NK-92 (cell line): ENCODE measurements around the gene RALGDS.

Experiments
- DNase-seq: peaks from one replicate; lab custom pipeline; 2025; ENCODE audit not compliant: unreplicated experiment; lab: John Stamatoyannopoulos, UW

RALGDS gene

DNA sequence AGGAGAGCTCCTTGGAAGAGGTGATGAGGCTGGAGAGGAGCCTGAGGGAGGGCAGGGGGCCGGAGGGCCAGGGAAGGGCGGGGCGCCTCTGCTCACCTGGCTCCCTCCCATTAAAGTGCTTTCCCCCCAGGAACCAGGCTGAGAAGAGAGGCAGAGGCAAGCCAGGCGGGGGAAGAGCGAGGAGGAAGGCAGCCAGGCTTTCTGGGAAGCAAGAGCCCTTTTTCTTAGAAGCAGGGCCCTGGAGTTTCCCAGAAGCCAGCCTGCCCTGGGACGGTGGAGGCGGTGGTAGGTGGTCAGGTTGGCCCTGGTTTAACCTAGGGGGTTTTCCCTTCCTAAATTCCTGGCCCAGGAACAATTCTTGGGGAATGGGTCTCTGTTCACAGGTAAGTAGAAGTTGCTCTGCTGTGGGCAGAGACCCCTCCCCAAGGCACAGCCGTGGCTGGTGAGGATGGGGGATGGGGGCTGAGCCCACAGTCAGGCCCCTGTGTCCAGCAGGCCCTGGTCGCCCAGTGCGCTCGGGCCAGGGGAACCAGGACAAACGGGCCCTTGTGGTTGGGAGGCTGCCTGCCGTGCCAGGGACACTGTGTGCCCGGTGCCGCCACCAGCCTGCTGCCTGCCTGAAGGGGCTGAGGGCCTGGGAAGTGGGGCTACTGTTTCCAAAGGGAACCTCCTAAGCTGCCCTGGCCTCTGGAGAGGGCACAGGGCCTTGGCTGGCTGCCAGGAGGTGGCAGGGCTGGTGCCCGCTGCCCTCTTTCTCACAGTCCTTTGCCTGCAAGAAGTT is 16.6 kb upstream of the RALGDS start:
- no peak for DNase-seq

- DNase-seq, result no peak
Measured at GRCh38 chr9:133135146-133135745, 14.2 kb upstream of the RALGDS start.

GRCh38 chr9:133134388-133135145 is 13.5 kb upstream of the RALGDS start:
- DNase-seq, result no peak

DNA sequence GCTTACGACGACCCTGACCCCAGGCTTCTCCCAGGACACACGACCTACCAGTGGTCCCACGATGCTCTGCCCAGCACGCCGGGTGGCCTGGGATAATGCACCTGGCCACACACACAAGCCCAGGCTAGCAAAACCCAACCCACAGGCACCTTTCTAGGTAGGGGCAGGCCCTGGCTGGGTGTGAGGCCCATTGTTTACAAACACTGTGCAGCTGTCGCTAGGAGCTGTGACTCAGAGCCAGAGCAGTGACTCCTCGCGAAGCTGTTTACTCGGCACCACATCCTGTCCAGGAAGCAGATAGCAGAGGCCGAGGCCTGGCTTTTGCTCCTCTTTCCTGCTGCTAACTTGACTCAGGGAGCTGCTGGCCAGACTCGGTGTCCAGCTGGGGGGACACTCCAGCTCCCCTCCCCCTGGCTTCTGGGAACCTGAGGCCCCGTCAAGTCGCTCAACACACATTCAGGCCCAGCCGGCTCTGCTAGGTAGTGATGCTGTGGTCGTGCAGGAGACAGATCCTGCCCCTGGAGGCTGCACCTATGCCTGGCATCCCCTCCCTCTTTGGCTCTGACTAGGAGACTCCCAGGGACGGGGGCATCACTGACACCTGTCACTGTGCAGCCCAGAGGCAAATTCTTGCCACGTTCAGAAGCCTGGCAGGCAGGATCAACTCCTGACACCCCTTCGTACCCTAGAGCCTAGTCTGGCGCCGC is 12.8 kb upstream of the RALGDS start:
- DNase-seq, result no peak

DNA sequence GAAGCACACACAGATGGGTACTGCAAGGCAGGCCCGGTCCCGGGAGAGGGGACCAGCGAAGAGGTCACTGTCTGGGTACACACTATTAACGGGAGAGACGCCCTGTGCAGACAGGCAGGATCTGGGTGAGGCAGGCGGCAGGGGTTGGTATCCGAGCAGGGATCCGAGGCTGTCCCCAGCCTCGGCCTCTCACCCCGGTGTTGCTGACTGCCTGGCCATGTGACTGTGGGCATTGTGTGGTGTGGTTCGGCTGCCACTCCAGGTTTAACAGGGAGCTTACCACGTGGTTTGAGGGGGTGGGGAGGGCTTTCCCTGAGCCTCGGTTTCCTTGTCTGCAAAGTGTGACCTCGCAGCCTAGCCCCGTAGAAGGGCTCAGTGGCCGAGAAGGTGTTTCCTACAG is 11.1 kb upstream of the RALGDS start:
- DNase-seq, result no peak

DNA sequence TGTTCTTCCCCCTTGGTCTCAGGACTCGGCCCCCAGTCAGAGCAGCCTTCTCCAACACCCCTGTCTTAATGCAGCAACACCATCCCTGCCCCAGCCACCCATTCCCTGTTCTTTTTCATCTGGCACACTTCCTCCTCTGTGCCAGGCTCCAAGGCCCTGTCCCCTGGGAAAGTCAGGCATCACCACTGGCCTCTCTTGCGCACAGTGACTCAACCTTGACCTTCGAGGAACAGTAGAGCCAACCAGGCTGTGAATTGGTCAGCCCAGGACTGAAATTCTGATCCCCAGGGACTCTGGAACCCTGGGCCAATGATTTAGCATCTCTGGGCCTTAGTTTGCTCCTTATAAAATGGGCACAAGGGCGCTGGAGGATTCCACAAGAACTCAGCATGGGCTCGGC is 10.5 kb upstream of the RALGDS start:
- DNase-seq, result no peak

DNA sequence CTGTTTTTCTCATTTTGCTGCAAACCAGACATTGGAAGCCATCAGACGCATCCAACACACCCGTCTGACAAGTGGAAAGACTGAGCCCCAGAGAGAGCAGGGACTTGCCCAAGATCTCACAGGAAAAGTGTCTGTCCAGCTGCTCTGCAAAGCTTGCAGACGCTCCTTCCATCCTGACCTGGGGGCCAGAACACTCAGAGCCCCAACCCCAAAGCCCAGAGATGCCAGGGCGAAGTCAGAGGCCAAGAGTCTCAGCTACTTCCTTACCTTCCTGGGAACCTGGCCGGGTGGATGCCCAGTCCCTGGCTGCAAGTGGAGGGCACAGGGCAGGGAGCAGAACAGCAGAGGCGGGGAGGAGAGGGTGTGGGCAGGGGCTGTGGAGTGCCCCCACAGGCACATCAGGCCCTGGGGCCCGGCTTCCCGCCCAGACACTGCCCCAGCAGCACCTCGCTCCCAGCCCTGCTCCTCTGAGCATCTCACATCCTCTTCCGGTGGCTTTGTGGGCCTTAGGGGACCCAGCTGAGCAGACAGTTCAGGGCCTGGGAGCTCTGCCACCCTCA is 9.7 kb upstream of the RALGDS start:
- DNase-seq, result no peak

DNA sequence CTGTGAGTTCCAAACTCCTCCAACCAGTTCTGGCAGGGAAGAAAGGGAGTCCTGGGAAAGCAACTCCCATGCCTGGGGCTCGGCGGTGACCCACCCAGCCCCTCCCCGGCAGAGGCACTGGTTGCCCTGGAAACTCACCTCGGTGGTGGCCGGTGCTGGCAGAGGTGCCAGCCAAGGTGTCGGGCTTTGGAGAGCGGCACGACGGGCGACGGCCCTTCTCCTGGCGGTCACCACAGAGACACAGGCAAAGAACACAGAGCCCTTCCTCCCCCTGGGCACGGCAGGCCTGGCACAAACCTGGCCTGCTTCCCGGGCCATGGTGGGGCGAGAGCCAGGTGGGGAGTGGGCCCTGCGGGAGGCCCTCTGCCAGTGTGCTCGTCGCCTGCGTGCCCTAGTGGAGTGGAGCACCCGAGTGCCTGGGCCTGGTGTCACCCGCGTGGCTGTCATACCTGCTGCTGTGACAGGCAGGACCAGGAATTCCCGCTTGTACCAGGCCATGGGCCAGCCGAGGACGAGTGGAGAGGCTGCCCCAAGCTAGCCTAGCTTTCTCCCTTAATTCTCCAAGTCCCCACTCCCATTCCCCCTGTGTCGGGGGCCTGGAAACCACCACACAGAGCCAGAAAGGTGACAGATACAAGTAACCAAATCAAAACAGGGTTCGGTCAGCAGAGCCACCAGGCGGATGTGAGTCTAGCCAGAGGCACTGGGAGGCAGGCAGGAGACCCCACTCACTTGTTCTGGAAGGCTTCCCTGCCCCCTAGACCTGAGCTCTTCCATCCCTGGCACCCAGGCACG is 8.2 kb upstream of the RALGDS start:
- no peak for DNase-seq

- DNase-seq, result no peak
Measured at GRCh38 chr9:133128152-133128551, 7.1 kb upstream of the RALGDS start.

DNA sequence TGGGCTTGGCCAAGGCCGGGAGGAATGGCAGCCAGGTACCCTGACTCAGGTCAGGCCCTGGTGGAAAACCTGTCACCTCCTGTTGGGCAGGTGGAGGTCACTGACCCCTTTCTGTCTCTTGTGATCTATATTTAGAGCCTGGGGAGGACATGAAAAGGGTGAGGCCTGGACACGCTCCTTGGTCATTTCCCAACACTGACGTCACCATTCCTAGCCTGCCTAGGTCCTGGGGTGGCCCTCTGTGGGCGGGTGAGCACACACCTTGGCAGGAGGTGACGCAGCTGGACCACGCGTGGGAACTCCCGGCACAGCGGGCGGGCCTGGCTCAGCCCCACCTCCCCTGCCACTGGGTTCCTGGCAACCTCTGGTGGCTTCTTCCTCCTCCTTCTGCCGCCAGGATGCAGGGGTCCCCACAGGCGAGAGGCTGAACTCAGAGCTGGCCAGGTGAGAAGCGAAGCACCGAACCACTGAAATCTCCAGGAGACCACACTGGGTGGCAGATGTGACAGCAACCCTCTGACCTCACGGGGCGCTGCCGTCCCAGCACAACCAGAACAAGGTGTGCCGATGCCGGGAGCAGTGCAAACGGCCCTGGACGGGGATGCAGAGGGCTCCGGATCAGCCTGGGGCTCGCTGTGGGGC is 6.4 kb upstream of the RALGDS start:
- DNase-seq, result no peak

DNA sequence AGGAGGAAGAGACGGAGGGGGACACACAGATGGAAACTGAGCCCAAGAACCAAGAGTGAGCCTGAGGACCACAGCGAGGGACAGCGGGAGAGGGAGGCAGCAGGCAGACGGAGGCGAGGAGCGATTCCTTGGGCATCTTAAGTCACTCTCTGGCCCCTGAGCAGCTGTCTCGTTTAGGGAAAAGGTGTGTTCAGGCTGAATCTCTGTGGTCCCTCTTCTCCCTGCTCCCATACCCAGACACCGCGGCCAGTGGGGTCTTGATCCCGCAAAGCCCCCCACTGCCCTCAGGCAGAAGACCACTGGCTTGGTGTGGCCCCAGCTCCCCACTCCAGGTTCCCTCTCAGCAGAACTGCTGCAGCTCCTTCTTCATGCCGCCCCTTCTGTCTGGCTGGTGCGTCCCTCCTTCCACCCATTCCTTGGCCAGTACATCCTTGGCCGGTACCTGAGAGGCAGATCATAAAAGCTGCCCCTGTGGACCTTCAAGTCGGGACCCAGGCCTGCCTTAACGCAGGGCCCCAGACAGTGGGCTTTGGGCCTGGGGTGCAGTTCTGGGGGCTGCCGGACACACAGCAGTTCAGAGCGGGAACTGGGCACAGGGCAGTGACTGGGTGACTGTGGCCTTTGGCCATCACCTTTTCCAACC is 5.8 kb upstream of the RALGDS start:
- no peak for DNase-seq

GRCh38 chr9:133125941-133126696 is 5.1 kb upstream of the RALGDS start:
- DNase-seq, result no peak

DNA sequence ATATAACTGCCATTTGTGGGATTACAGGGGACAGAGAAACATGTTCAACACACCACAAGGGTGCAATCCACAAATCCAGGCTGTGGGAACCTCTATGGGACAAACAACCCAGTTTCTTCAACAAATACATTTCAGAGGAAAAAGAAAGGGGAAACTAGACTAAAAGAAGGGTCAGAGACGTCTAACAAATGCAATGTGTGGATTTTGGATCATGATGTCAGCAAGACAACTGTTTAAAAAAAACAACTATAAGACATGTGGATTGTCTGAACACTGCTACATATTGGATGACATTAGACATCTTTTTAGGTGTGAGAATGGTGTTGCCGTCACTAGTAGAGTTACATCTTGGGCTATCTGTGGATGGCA is 3.9 kb upstream of the RALGDS start:
- DNase-seq, result no peak

DNA sequence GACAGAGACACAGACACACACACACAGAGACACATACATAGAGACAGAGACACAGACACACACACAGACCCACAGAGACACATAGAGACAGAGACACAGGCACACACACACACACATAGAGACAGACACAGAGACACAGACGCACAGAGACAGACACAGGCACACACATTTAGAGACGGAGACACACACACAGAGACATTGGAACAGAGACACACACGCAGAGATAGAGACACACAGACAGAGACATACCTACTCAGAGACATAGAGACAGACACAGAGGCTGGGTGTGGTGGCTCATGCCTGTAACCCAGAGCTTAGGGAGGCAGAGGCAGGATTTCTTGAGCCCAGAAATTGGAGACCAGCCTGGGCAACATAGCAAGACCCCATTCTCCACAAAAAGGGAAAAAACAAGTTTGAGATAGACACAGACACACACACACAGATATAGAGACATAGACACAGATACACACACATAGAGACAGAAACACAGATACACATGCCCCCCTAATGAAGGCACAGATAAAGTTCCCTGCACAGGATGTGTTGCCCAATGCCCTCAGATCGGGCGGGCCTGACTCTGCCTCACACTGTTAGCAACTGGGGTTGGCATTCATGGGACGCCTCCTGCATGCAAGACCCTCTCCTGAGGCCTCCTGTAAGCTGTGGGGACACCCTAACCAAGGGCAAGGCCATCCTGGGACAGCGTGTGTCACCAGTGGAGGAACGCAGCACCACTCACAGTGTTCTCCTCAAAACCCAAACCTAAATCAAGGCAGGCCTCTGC is 3.3 kb upstream of the RALGDS start:
- DNase-seq, result no peak

- no peak for DNase-seq
Measured at GRCh38 chr9:133122935-133123611, 2.0 kb upstream of the RALGDS start.

- DNase-seq, result no peak
Measured at GRCh38 chr9:133122605-133122934, 1.5 kb upstream of the RALGDS start.

DNA sequence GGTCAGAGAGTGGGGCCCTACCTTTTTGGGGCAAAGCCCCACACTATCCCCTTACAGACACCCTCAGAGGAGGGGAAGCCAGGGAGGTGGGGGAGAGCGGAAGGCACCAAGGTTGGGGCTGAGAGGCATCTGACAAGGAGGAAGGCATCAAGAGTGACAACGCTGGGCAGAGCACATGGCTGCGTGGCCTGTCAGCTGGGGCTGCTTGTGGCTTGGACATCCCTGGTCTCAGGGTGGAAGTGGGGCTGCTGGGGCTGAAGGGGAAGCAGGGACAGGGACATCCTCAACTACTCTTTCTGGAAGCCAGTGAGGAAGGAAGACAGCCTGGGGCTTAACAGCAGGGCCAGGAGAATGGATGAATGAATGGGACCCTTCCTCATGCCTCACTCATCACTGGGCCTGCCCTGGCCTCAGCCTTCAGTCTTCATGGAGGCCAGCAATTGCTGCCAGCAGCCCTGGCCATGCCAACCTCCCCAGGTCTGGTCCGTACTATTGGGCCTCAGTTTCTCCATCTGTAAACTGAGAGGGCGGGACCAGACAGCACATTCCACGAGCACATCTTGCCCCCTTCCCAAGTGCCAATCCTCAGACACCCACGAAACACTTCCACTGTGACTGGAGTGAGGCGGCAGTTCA is 993 bp upstream of the RALGDS start:
- DNase-seq, result no peak
